ENCODE measurements around the gene DNAH2.
A peak's percentile ranks its signal among the peaks of the same experiment; 100 is the strongest.

Gene DNAH2

DNA sequence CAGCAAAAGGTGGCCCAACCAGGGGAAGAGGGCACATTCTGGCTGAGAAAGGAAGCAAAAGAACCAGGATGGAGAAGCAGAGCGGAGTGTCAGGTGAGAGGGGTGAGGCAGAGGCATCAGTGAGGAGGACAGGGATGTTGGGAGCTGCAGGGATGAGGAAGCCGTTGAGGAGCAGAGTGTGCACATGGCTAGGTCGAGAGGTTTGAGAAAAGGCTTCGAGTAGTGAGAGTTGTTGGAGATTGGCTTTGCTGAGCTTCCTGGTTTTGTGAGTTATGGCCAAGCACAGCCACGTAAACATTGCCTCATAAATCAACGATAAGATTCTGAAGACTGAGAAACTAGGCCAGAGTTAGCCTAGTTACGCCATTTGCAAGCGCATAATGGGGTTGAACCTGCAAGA lies 26.9 kb downstream of the DNAH2 start:
- TF ChIP-seq, protein P1, sequence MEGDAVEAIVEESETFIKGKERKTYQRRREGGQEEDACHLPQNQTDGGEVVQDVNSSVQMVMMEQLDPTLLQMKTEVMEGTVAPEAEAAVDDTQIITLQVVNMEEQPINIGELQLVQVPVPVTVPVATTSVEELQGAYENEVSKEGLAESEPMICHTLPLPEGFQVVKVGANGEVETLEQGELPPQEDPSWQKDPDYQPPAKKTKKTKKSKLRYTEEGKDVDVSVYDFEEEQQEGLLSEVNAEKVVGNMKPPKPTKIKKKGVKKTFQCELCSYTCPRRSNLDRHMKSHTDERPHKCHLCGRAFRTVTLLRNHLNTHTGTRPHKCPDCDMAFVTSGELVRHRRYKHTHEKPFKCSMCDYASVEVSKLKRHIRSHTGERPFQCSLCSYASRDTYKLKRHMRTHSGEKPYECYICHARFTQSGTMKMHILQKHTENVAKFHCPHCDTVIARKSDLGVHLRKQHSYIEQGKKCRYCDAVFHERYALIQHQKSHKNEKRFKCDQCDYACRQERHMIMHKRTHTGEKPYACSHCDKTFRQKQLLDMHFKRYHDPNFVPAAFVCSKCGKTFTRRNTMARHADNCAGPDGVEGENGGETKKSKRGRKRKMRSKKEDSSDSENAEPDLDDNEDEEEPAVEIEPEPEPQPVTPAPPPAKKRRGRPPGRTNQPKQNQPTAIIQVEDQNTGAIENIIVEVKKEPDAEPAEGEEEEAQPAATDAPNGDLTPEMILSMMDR (conservative IDR thresholded peaks at IDR 0.05; ENCODE audit: low read depth, low read length), result no peak
- DNase-seq (ENCODE audit: low read depth), result no peak
- no peak overlapping the region for H3K4me3 ChIP-seq (ENCODE audit: low read length)

DNA sequence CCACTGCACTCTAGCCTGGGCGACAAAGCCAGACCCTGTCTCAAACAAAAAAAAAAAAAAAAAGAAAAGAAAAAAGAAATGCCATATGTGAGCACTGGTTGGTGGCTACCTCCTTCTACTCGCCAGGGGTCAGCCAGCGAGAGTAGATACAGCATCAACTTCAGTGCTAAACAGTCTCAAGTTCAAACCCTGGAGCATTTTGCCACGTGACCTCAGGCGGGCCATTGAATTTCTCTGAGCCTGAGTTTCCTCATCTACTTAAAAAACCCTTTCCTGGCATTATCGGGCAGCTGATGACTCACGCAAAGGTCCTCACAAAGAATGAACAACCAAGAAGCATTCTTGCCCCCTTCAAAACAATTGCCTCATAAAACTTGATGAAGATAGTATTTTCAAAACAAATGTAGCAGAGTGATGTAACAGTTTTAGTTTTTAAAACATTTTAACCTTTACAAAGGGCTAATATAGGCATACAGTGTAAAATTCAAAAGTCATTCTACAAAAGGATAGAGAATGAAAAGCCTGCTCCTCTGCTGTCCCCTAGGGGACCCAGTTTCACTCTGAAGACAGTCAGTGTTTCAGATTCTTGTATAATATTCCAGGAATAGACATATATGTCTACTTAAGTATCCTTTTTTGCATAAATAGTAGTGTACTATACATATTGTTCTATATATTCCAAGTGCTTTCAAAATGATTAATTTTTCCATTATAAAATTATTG lies 28.4 kb downstream of the DNAH2 start:
- DNase-seq (ENCODE audit: low read depth), result peak; percentile 52
- TF ChIP-seq, protein P1 (conservative IDR thresholded peaks at IDR 0.05; ENCODE audit: low read depth, low read length), result peak; percentile 21
- H3K4me3 ChIP-seq (ENCODE audit: low read length), result no peak overlapping the region

- no peak for DNase-seq (ENCODE audit: low read depth)
- TF ChIP-seq, protein P1 (conservative IDR thresholded peaks at IDR 0.05; ENCODE audit: low read depth, low read length), result no peak
- no peak overlapping the region for H3K4me3 ChIP-seq (ENCODE audit: low read length)
Observed at GRCh38 chr17:7747635-7748071, 30.1 kb downstream of the DNAH2 start.

- TF ChIP-seq, protein P1 (conservative IDR thresholded peaks at IDR 0.05; ENCODE audit: low read depth, low read length), result no peak
- no peak overlapping the region for H3K4me3 ChIP-seq (ENCODE audit: low read length)
- DNase-seq (ENCODE audit: low read depth), result no peak
Observed at GRCh38 chr17:7748076-7748775, 30.7 kb downstream of the DNAH2 start.

DNA sequence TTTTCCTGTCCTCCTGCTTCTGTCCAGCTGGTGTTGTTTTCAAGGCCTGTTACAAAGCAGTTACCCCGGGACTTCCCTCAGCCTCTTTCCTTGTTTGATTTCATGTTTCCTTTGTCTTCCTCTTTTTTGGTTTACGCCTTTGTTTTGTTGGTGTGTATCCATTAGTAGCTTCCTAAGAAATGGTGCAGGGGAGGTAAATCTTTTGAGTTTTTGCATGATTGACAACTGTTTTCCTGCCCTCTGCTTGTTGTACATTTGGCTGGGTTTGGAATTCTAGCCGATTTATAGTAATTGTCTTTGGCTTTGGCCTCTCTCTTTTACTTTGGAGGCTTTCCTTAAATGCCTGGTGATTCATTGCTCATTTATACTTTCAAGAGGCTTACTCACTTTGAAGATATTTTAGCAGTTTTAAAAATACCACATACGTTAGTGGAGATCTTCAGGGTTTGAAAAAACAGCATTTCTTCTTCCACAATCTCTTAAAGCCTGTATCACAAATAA lies 32.8 kb downstream of the DNAH2 start:
- TF ChIP-seq, protein P1 (conservative IDR thresholded peaks at IDR 0.05; ENCODE audit: low read depth, low read length), result no peak
- H3K4me3 ChIP-seq (ENCODE audit: low read length), result no peak overlapping the region
- peak; percentile 30 for DNase-seq (ENCODE audit: low read depth)

- TF ChIP-seq, protein P1 (conservative IDR thresholded peaks at IDR 0.05; ENCODE audit: low read depth, low read length), result no peak
- H3K4me3 ChIP-seq (ENCODE audit: low read length), result no peak overlapping the region
- DNase-seq (ENCODE audit: low read depth), result no peak
Observed at GRCh38 chr17:7754656-7755055, 37.1 kb downstream of the DNAH2 start.

Data from retinal pigment epithelial cell (primary cell).